HL-60 (cell line): ENCODE measurements around the gene TRIM40.

Experiments used
- DNase-seq, 2 experiments: peaks; one replicate each; pipeline ENCODE4 v3.0.0-alpha.2; 2010 to 2020; ENCODE audit warnings: low read depth in 1 of 2, low spot score in 1 of 2
- H3K27ac ChIP-seq: fragments of 250-450 bp; sonication (Bioruptor Pico); replicated peaks from 2 replicates; pipeline ENCODE4 v1.5.1; 2020; ENCODE audit warnings: mild to moderate bottlenecking, moderate library complexity
- H3K27me3 ChIP-seq: fragments of 250-450 bp; sonication (Bioruptor Pico); 2 replicates; pipeline ENCODE4 v1.5.1; 2021; ENCODE audit warnings: mild to moderate bottlenecking, moderate library complexity; ENCODE audit not compliant: insufficient read depth, poor library complexity, severe bottlenecking
- H3K4me3 ChIP-seq: replicated peaks from 2 replicates; pipeline ENCODE4 v1.5.1; 2011; ENCODE audit warnings: mild to moderate bottlenecking, control low read depth, low read length; ENCODE audit not compliant: insufficient read depth
- GABPA ChIP-seq: IDR thresholded peaks from 2 replicates; pipeline ENCODE4 v1.6.1; 2012; ENCODE audit warnings: low read depth
- POLR2AphosphoS5 ChIP-seq: IDR thresholded peaks from 2 replicates; pipeline ENCODE4 v1.6.1; 2012; ENCODE audit warnings: low read depth
- SPI1 ChIP-seq: IDR thresholded peaks from 2 replicates; pipeline ENCODE4 v1.6.1; 2012; ENCODE audit warnings: low read depth, mild to moderate bottlenecking, borderline replicate concordance
- TF ChIP-seq, protein P1 (sequence below): IDR thresholded peaks from 2 replicates; pipeline ENCODE4 v1.6.1; 2012; ENCODE audit warnings: low read depth; ENCODE audit not compliant: insufficient replicate concordance
- TF ChIP-seq, protein P2 (sequence below): IDR thresholded peaks from one replicate; pipeline ENCODE4 v1.5.1; 2011; ENCODE audit warnings: low read length, control low read depth, inconsistent platforms; ENCODE audit not compliant: insufficient read depth

The TRIM40 gene

DNA sequence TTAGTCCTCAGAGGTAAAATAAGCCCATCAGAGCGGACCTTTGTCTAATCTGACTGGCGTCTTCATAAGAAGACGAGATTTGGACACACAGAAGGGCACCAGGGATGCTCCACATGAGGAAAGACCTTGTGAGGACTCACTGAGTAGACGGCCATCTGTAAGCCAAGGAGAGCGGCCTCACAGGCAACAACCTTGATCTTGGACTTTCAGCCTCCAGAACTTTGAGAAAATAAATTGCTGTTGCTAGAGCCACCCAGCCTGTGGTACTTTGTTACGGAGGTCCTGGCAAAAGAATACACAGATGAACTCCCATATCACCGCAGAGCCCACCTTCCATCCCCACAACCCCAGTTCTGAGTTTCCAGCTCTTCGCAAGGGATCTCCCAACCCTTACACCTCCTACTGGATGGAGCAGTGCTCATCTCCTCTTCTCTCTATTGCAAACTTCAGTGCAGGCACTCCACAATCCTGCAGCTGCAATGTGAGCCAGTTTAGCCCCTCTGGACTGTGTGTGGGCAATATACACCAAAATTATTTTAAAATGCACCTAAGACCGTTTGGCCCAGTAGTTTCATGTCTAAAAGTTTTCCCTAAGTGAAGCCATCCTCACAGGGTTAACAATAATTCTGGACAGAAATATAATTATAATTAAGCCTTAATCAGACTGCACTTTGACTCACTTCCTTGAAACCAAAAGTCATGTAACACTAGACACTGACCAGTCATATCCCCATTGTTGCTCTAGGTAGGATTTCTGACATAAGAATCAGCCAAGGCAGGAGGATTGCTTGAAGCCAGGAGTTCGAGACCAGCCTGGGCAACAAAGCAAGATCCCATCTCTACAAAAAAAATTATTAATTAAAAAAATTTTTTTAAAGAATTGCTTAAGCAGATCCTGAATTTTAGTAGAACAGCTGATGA lies 14.2 kb upstream of the TRIM40 start:
- H3K4me3 ChIP-seq = no peak overlapping the region
- DNase-seq = no peak
- H3K27ac ChIP-seq = no peak overlapping the region
- TF ChIP-seq GABPA = no peak
- TF ChIP-seq, protein P1, sequence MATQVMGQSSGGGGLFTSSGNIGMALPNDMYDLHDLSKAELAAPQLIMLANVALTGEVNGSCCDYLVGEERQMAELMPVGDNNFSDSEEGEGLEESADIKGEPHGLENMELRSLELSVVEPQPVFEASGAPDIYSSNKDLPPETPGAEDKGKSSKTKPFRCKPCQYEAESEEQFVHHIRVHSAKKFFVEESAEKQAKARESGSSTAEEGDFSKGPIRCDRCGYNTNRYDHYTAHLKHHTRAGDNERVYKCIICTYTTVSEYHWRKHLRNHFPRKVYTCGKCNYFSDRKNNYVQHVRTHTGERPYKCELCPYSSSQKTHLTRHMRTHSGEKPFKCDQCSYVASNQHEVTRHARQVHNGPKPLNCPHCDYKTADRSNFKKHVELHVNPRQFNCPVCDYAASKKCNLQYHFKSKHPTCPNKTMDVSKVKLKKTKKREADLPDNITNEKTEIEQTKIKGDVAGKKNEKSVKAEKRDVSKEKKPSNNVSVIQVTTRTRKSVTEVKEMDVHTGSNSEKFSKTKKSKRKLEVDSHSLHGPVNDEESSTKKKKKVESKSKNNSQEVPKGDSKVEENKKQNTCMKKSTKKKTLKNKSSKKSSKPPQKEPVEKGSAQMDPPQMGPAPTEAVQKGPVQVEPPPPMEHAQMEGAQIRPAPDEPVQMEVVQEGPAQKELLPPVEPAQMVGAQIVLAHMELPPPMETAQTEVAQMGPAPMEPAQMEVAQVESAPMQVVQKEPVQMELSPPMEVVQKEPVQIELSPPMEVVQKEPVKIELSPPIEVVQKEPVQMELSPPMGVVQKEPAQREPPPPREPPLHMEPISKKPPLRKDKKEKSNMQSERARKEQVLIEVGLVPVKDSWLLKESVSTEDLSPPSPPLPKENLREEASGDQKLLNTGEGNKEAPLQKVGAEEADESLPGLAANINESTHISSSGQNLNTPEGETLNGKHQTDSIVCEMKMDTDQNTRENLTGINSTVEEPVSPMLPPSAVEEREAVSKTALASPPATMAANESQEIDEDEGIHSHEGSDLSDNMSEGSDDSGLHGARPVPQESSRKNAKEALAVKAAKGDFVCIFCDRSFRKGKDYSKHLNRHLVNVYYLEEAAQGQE = no peak
- TF ChIP-seq, protein P2, sequence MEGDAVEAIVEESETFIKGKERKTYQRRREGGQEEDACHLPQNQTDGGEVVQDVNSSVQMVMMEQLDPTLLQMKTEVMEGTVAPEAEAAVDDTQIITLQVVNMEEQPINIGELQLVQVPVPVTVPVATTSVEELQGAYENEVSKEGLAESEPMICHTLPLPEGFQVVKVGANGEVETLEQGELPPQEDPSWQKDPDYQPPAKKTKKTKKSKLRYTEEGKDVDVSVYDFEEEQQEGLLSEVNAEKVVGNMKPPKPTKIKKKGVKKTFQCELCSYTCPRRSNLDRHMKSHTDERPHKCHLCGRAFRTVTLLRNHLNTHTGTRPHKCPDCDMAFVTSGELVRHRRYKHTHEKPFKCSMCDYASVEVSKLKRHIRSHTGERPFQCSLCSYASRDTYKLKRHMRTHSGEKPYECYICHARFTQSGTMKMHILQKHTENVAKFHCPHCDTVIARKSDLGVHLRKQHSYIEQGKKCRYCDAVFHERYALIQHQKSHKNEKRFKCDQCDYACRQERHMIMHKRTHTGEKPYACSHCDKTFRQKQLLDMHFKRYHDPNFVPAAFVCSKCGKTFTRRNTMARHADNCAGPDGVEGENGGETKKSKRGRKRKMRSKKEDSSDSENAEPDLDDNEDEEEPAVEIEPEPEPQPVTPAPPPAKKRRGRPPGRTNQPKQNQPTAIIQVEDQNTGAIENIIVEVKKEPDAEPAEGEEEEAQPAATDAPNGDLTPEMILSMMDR = no peak
- peaks cover 3% of the 10 kb centered on the region for H3K27me3 ChIP-seq

DNA sequence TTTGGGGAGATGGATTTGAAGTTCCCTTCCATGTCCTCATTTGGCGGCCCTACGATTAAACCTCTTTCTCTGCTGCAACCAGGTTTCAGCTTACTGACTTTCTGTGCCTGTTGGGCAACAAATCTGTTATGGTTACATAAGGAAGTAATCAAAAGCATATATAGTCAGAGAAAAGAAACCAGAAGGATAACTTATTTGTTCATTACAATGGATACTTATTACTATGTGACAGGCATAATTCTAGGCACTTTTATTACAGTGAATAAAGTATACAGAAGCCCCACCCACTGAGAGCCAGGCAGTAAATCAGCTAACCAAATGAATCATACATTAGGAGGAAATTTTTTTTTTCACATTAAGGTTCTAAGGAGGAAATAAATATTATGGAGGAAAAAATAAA lies 13.4 kb upstream of the TRIM40 start:
- Histone ChIP-seq H3K4me3 (no peak overlapping the region), H3K27ac (no peak overlapping the region), H3K27me3 (peaks cover 3% of the 10 kb centered on the region)
- no peak for DNase-seq
- no peak for TF ChIP-seq POLR2AphosphoS5
- TF ChIP-seq, protein P2 = no peak

DNA sequence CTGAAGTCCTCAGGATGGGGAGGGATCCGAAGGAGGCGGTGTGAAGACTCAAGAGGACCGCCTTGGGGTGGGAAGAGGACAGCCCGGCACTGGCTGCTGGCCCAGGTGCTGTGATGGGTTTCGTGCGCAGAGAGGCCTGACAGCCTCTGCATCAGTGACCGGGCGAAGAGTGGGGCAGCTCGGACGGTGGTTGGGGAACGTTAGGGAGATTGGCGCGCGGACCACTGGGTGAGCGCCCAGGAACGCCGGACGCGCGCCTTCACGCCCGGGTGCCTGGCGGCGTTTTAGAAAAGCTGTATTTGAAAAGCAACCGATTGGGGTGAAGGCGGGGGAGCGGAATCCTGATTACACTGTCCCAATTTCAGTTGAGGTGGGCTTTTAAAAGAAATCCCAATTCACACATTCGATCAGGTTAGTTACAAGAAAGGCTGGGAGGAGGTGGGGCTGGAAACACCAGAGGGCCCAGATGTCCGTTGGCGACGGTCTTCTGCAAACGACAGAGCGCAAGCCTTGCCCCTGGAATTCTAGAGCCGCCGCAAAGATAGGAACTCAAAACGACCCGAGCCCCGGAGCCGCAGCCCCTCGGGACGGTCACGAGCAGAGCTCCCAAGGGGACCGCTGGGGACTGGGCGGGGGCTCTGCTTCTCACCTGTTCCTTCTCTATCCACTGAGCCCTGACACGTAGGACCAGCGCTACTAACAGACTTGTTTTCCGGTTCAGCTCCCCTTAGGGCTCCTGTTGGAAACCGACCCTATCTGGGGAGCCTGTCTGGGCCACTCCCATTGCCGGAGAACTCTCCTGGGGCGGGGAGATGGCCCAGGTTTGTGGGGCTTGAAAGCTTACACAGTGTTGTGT lies 8.5 kb upstream of the TRIM40 start:
- no peak overlapping the region for H3K4me3 ChIP-seq
- no peak for DNase-seq
- peaks cover 22% of the 10 kb centered on the region for H3K27me3 ChIP-seq
- TF ChIP-seq, protein P1 = no peak
- TF ChIP-seq, protein P2 = no peak
- TF ChIP-seq POLR2AphosphoS5 (no peak), SPI1 (no peak), GABPA (no peak)
- H3K27ac ChIP-seq = no peak overlapping the region
